Activated T-cell treated with anti-CD3 and anti-CD28 coated beads, Interleukin-2, amount 50 U/mL, for 4 hours (primary cell): ENCODE results near the gene GRIA4. TPM values are rescaled to one million over a fixed set of nuclear protein-coding genes. Genes with fewer than 3 reads are reported as not detected.
"Not testable (repeated sequence)": the region's sequence is repeated elsewhere in the genome, so short reads cannot be mapped to it uniquely, and the experiment has no call there.

Experiments
- ATAC-seq, 2 donors: fragments of 200-7000 bp; cut with Tn5 transposase; one replicate each; pipeline ENCODE4 v1.10.0; 2021
- DNase-seq: peaks from one replicate; pipeline ENCODE4 v3.0.0-alpha.2; 2020
- H3K27me3 Mint-ChIP-seq: one replicate; pipeline ENCODE4 v1.8.0; 2021; ENCODE audit warnings: low read depth, mixed read lengths
- H3K36me3 Mint-ChIP-seq: one replicate; pipeline ENCODE4 v1.8.0; 2022; ENCODE audit warnings: mixed read lengths; ENCODE audit not compliant: insufficient read depth
- H3K4me1 Mint-ChIP-seq: one replicate; pipeline ENCODE4 v1.8.0; 2021; ENCODE audit warnings: low read depth, mixed read lengths
- H3K4me3 Mint-ChIP-seq: one replicate; pipeline ENCODE4 v1.8.0; 2021; ENCODE audit warnings: mild to moderate bottlenecking, moderate library complexity, mixed read lengths
- H3K9me3 Mint-ChIP-seq: one replicate; pipeline ENCODE4 v1.8.0; 2021; ENCODE audit warnings: mixed read lengths
- total RNA-seq, 3 donors: library from RNA; stranded (reverse); gene quantifications; one replicate each; pipeline ENCODE4 v1.2.1, GENCODE V29; 2021

Gene GRIA4
- total RNA-seq, 3 donors from 2014 or later: not detected

DNA sequence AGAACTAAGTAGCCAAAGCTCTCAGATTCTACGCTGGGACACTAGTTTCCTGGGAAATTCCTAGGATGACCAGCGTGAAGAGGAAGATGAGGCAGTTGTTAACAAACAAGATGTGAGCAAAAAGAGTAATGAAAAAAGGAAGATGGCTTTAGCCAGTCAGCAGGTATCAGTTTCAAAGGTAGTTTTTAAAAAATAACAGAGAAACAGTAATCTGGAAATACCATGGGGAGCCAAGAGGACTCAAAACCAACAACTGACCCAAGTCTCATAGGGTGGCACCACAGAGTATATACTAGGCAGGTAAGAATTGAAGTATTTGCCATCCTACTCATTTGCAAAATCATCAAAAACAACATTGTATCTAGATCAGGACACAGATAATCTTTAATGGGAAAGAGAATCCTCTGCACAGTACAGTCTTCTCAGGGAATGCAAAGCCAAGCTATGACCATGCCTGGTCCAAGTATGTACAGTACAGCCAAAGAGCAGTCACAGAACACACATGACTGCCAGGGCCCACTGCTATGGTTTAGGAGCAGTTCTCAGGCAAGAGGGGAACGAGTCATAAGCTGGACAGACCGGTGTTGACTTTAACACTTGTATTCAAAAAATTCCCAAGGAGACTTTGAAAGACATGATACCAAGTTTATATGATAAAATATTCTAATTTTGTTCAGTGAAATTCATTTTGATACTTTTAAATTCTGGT is 391.6 kb downstream of the GRIA4 start:
- no peak for DNase-seq
- H3K27me3 Mint-ChIP-seq: no peaks in the 10 kb centered on the region
- H3K36me3 Mint-ChIP-seq: peaks cover 69% of the 10 kb centered on the region

DNA sequence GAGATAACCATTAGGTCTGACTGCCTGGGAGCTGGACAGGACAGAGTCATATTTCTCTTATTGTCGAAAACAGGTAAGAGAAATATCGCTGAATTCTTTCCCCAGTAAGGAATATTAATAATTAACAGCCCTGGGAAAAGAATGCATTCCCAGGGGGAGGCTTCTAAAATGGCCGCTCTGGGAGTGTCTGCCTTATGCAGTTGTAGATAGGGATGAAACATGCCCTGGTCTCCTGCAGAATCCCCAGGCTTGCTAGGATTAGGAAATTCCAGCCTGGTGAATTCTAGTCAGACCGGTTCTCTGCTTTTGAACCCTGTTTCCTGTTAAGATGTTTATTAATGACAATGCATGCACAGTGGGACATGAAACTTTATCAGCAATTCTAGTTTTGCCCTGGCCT is 393.2 kb downstream of the GRIA4 start:
- peaks cover 75% of the 10 kb centered on the region for H3K36me3 Mint-ChIP-seq
- DNase-seq, ATAC-seq, H3K4me3 Mint-ChIP-seq, H3K27me3 Mint-ChIP-seq, H3K9me3 Mint-ChIP-seq: not testable (repeated sequence)
- peaks cover 13% of the 10 kb centered on the region for H3K4me1 Mint-ChIP-seq

More for the DNA sequence above, 391.6 kb downstream of the GRIA4 start:
- Mint-ChIP-seq H3K4me3 (no peak overlapping the region), H3K4me1 (peaks cover 13% of the 10 kb centered on the region), H3K9me3 (peaks cover 18% of the 10 kb centered on the region)
- no peak for ATAC-seq

DNA sequence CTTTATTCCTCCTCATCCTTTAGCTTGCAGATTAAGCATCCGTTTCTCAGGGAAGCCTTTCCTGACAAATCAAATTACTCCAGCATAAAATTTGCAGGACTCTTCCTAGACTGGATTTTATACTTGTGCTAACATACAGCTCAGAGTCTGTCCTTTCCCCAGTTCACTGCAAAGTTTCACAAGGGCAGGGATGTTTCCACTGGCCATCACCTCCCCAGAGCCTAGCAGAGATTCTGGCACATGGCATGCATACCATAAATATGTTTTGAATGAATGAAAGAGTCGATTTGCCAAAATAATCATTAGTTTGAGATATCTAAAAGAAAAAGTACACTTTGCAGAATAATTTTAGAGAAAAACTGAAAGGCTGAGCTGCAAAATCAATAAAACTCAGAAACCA is 401.6 kb downstream of the GRIA4 start:
- no peaks in the 10 kb centered on the region for H3K9me3 Mint-ChIP-seq
- no peak for ATAC-seq
- DNase-seq: no peak
- H3K4me3 Mint-ChIP-seq: no peak overlapping the region
- H3K36me3 Mint-ChIP-seq: peaks cover 56% of the 10 kb centered on the region
- H3K4me1 Mint-ChIP-seq: peaks cover 36% of the 10 kb centered on the region
- H3K27me3 Mint-ChIP-seq: no peaks in the 10 kb centered on the region

DNA sequence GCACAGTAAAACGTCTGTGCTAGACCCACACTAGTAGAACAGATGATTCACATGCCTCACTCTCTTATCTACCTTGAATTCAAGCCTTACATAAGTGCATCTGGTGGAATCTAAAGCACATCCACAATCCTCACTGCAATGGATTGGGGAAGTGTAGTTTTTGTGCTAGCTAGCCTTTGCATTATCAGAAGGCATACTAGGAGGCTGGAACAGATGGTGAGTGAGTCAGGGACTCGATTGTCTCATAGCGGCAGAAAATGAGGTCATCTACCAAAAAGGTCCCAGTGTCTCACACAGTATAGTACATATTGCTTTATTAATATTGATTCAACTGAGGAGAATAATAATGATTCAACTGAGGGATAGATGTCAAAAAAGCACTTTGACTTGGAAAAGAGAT is 402.9 kb downstream of the GRIA4 start:
- peaks cover 41% of the 10 kb centered on the region for H3K4me1 Mint-ChIP-seq
- no peak overlapping the region for H3K4me3 Mint-ChIP-seq
- DNase-seq: no peak
- H3K9me3 Mint-ChIP-seq: no peaks in the 10 kb centered on the region
- H3K27me3 Mint-ChIP-seq: no peaks in the 10 kb centered on the region
- ATAC-seq: no peak
- peaks cover 43% of the 10 kb centered on the region for H3K36me3 Mint-ChIP-seq

GRCh38 chr11:106014035-106014434 is 404.2 kb downstream of the GRIA4 start:
- Mint-ChIP-seq H3K4me3 (no peak overlapping the region), H3K9me3 (no peaks in the 10 kb centered on the region), H3K4me1 (peaks cover 48% of the 10 kb centered on the region), H3K27me3 (no peaks in the 10 kb centered on the region), H3K36me3 (peaks cover 33% of the 10 kb centered on the region)
- DNase-seq (no peak), ATAC-seq (no peak)

DNA sequence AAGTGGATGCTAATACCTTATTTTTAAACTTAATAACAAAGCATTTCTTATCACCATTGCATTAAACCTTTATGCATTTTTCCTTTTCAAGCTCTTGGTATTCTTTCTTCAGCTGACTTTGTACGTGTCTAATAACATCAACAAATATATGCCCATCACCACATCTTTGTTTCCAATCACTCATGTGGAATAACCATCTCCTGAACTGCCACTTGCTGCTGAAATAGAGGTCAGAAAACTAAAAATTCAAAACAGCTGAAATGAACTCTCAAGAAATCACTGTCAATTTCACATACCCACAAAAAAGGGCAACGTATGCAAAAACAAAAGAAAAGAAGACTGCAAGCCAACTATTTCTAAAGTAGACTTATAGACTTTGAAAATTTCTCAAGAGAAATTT is 404.7 kb downstream of the GRIA4 start:
- no peaks in the 10 kb centered on the region for H3K9me3 Mint-ChIP-seq
- DNase-seq (no peak), ATAC-seq (no peak)
- no peaks in the 10 kb centered on the region for H3K27me3 Mint-ChIP-seq
- peaks cover 33% of the 10 kb centered on the region for H3K36me3 Mint-ChIP-seq
- peaks cover 50% of the 10 kb centered on the region for H3K4me1 Mint-ChIP-seq
- H3K4me3 Mint-ChIP-seq: no peak overlapping the region

GRCh38 chr11:106015066-106015465 is 405.2 kb downstream of the GRIA4 start:
- peaks cover 33% of the 10 kb centered on the region for H3K36me3 Mint-ChIP-seq

GRCh38 chr11:106017093-106017492 is 407.2 kb downstream of the GRIA4 start:
- peaks cover 21% of the 10 kb centered on the region for H3K36me3 Mint-ChIP-seq
- H3K9me3 Mint-ChIP-seq: no peaks in the 10 kb centered on the region
- ATAC-seq (no peak), DNase-seq (no peak)
- no peaks in the 10 kb centered on the region for H3K27me3 Mint-ChIP-seq
- H3K4me1 Mint-ChIP-seq: peaks cover 53% of the 10 kb centered on the region
- H3K4me3 Mint-ChIP-seq: no peak overlapping the region

More at GRCh38 chr11:106015066-106015465, 405.2 kb downstream of the GRIA4 start:
- DNase-seq (no peak), ATAC-seq (no peak)
- Mint-ChIP-seq H3K4me3 (no peak overlapping the region), H3K27me3 (no peaks in the 10 kb centered on the region), H3K4me1 (peaks cover 53% of the 10 kb centered on the region), H3K9me3 (no peaks in the 10 kb centered on the region)

DNA sequence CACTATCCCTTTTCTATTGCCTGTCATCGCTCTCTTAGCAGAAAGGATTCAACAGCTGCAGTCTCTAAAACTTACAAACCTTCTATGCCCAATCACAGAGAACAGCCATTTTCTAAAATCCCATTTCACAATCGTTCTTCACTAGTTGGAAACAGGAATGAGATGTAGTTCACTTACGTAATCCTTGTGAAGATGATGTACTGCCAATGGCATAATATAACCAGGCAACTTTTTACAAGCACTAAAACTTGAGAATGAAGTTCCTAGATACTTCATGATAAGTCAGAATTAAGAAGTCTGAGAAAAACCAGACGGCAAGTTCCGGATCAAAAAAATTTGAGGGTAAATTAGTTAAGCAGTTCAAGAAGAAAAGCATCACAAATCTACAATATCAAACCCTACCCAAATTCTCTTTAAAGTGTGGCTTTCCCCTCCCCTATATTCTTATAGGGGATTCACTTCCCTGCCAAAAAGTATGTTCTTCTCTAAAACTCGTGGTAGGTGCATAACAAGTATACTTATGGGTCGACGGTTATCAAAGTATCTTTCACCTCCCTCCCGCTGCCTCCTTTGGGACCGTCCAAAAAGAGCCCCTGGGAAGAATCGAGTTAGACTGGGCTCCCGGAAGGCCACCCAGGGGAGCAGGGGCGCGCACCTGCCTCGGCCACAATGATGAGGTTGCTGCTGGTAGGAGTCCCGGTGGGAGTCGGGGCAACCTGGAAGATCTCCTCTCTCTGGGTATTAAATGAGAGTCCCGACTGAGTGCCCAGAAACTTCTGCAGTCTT is 411.5 kb downstream of the GRIA4 start:
- Mint-ChIP-seq H3K9me3 (no peaks in the 10 kb centered on the region), H3K4me3 (peak overlapping the region; percentile 96), H3K36me3 (peaks cover 14% of the 10 kb centered on the region), H3K4me1 (peaks cover 44% of the 10 kb centered on the region), H3K27me3 (no peaks in the 10 kb centered on the region)
- DNase-seq: no peak
- peak; percentile 1 to 3 for ATAC-seq

GRCh38 chr11:106021967-106022794 is 412.3 kb downstream of the GRIA4 start, which contains the start of gene MSANTD4:
TSS of gene MSANTD4 (minus strand) at chr11:106022240. CDS start at chr11:106010917, 11,323 bp downstream.
- peaks cover 39% of the 10 kb centered on the region for H3K4me1 Mint-ChIP-seq
- peak; percentile 98 to 99 for ATAC-seq
- H3K4me3 Mint-ChIP-seq: peak within 1 kb of the TSS; percentile 96
- H3K9me3 Mint-ChIP-seq: peaks cover 3% of the 10 kb centered on the region
- H3K36me3 Mint-ChIP-seq: peaks cover 14% of the 10 kb centered on the region
- DNase-seq: peak; percentile 94
- H3K27me3 Mint-ChIP-seq: no peaks in the 10 kb centered on the region

DNA sequence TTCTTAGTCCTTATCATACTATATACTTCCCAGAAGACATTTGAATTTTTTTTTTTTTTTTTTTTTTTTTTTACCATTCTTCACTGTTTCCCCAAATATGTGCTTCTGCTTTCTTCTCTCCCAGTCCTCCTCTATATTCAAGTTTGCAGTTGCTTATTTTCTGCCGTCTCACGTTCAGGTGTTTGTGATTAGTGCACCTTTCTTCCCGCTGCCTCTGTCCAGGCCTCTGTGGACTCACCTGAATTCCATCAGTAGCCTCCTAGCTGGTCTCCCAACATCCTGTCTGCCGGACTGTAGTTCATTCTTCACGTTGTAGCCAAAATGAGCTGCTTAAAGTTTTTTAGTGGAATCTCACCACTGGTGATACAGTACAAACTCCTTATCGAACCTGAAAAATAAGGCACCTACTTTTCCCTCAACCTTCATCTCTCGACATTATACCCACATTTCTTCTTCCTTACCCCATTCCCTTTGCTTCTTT is 413.0 kb downstream of the GRIA4 start:
- Mint-ChIP-seq H3K27me3 (peaks cover 2% of the 10 kb centered on the region), H3K4me1 (peaks cover 38% of the 10 kb centered on the region), H3K9me3 (peaks cover 8% of the 10 kb centered on the region), H3K36me3 (peaks cover 14% of the 10 kb centered on the region), H3K4me3 (peak overlapping the region; percentile 96)
- no peak for DNase-seq
- ATAC-seq: no peak

- Mint-ChIP-seq H3K36me3 (no peaks in the 10 kb centered on the region), H3K4me1 (no peaks in the 10 kb centered on the region), H3K4me3 (no peak overlapping the region), H3K9me3 (peaks cover 8% of the 10 kb centered on the region), H3K27me3 (peaks cover 31% of the 10 kb centered on the region)
- DNase-seq: no peak
- ATAC-seq: no peak
These were observed 420.7 kb downstream of the GRIA4 start for GRCh38 chr11:106030609-106031008.

DNA sequence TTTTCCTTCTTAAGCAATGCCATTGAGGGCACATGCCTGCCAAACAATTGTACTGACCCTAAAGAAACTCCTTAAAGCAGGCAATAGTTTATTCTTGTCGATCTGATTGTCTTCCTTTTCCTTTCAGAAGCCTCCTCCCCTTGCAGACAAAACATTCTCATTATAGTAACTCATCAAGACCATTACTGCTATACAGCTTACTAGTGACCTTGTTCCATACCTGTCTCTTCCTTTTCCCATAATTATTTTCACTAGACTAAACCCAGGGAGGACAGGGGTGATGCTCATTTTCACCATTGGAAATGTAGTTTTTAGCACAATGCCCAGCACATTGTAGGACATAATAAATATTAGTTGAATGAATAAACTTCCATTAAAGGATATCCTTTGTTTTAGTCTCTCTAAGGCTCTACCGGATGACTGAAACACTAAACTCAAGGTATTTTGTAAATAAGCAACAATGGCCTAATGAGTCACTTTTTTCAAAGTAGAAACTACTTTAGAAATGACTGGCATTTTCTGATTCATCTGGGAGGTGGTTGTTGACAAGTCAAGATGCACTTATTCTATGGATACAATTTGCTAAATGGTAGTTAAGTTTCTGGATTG is 421.4 kb downstream of the GRIA4 start:
- H3K36me3 Mint-ChIP-seq: no peaks in the 10 kb centered on the region
- no peak for DNase-seq
- no peaks in the 10 kb centered on the region for H3K4me1 Mint-ChIP-seq
- peaks cover 8% of the 10 kb centered on the region for H3K9me3 Mint-ChIP-seq
- H3K4me3 Mint-ChIP-seq: no peak overlapping the region
- peaks cover 33% of the 10 kb centered on the region for H3K27me3 Mint-ChIP-seq
- ATAC-seq: peak in 1 of 2 donors; percentile 56
